GM13976 (cell line): Measurements from ENCODE around the gene LRRC32.

Experiments
- DNase-seq: peaks from one replicate; pipeline ENCODE4 v3.0.0; 2012; ENCODE audit warnings: low spot score
- in situ Hi-C: fragments of 300-500 bp; cut with MboI; formaldehyde crosslinking; loops from one replicate; pipeline ENCODE4 v1.12.0; 2022; ENCODE audit warnings: low sequenced_read_pairs, mixed read lengths, inconsistent platforms; ENCODE audit not compliant: unreplicated experiment
- TF ChIP-seq, protein P1 (sequence below): IDR thresholded peaks from 2 replicates; pipeline ENCODE4 v1.5.1; 2012; ENCODE audit warnings: borderline replicate concordance, mild to moderate bottlenecking; ENCODE audit not compliant: insufficient read depth; ENCODE audit errors: extremely low read depth, missing control alignments, control extremely low read depth

Gene LRRC32

DNA sequence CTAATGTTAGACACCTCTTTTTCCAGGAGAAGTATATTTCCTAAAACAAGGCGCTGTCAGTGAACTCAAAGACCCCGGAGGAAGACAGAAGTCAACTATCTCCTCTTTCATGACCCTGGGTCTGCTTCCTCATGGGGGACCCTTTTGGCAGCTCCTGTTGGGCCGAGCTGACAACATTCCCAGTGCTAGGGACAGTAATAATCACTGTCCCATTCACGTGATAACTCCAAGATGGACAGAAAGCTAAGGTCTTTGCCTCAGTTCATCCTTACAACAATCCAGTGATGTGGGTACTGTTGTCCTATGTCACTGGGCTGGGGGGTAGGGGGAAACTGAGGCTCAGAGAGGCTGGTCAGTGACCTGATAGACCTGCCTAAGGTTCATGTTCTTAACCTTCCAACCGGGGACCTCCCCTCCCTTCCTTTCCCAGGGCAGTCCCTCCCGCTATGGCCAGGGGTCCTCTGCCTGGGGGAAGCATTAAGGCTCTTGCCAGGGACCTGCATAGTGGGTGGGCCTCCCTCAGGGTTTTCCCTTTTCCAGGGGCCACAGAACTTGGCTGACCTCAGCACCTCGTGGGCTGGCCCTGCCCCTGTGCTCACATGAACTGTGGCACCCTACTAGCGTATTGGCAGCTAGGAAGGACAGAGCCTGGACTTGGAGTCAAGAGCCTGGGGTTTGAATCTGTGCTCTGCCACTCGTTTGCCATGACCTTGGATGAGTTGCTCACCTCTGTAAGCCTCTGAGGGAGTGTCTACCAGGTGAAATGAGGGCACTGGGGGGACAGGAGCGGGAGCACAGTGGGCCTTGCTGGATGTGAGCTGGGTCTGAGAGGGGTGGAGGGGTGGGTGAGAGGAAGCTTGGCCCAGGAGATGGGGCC is 53.6 kb downstream of the LRRC32 start:
- no peak for DNase-seq
- in situ Hi-C loops = no loop called here
- TF ChIP-seq, protein P1, sequence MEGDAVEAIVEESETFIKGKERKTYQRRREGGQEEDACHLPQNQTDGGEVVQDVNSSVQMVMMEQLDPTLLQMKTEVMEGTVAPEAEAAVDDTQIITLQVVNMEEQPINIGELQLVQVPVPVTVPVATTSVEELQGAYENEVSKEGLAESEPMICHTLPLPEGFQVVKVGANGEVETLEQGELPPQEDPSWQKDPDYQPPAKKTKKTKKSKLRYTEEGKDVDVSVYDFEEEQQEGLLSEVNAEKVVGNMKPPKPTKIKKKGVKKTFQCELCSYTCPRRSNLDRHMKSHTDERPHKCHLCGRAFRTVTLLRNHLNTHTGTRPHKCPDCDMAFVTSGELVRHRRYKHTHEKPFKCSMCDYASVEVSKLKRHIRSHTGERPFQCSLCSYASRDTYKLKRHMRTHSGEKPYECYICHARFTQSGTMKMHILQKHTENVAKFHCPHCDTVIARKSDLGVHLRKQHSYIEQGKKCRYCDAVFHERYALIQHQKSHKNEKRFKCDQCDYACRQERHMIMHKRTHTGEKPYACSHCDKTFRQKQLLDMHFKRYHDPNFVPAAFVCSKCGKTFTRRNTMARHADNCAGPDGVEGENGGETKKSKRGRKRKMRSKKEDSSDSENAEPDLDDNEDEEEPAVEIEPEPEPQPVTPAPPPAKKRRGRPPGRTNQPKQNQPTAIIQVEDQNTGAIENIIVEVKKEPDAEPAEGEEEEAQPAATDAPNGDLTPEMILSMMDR = no peak

DNA sequence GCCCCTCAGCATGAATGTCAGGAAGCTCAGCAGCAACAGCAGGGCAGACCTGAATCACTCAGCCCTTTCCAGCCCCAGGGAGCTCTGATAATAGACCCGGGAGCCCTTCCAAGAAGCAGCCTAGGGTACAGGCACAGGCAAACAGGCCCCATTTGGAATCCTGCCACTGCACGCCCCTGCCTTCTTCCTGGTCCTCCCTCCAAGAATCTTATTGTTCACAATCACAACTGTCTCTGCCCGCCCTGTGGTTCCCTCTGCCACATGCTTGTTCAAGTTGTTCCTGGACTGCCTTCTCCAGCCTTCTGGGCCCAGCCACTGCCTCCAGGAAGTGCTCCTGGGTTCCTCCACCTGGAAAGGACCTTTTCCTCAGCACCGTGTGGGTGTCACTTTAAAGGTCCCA is 54.6 kb downstream of the LRRC32 start:
- TF ChIP-seq, protein P1 = no peak
- no peak for DNase-seq
- in situ Hi-C loops = no loop called here

DNA sequence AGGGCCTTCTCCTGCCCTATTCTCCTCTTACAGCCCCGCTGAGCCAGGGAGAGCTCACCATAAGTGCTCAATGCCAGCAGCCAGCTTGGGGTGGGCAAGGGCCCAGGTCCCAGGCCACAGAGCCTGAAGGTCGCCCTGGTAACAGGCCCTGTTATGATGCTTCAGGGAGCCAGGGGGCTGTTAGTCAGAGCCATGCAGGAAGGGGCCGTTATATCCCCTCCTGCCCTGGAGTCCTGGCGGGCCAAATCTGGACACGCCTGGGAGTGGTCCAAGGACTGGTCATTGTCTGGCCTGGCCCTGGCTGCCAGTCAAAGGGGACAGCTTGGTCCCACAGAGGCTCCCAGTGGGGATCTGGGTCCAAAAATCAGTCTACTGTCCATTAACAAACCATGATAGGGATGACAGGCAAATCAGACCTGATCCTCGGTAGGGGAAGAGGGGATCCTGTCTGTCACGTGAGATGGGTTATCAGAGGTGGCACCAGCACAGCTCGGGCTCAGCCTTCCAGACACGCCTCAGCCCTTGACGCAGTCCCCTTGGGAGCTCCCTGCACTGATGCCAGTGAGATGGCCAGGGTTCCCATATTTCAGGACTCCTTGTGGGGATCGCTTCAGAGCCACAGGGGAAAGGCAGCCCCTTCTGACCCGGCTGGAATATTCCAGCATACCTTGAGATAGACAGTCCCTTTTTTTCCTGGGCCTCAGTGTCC is 55.9 kb downstream of the LRRC32 start:
- TF ChIP-seq, protein P1 = no peak
- in situ Hi-C loops = no loop called here
- no peak for DNase-seq

DNA sequence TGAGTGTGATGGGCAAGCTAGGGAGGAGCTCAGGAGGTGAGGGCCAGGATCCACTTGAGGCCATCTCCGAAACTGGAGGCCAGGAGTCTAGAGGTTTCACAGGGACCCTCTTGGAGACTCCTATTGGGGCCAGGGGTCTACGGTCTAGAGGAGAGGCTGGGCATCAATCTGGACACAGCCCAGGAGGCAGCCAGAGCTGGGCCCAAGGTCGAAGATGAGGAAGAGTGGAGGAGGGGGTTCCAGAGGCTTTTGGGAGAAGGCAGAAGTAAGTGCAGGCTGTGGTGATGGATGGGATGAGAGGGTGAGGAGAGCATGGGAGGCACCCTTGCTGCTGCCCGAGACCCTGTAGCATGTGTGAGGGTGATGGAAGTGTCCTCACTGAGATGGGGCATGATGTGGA is 56.6 kb downstream of the LRRC32 start:
- in situ Hi-C loops = no loop called here
- TF ChIP-seq, protein P1 = no peak
- no peak for DNase-seq

DNA sequence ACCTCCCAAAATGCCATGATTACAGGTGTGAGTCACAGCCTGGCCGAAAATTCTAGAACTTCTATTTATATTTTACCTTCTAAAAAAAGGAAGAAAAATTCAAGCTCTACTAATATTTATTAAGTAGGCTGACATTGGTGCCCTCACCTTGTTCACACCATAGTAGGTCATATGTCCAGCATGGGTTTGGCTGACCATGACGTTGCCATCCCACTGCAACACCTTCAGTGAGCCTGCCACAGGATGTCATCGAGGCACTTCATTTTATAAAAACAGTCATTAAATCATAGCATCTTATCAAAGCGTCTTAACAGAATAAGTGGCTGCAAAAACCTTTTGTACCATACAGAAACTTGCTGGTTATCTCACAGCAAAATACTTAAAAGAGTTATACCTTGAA is 58.3 kb downstream of the LRRC32 start:
- TF ChIP-seq, protein P1 = no peak
- in situ Hi-C loops = no loop called here
- DNase-seq = no peak

DNA sequence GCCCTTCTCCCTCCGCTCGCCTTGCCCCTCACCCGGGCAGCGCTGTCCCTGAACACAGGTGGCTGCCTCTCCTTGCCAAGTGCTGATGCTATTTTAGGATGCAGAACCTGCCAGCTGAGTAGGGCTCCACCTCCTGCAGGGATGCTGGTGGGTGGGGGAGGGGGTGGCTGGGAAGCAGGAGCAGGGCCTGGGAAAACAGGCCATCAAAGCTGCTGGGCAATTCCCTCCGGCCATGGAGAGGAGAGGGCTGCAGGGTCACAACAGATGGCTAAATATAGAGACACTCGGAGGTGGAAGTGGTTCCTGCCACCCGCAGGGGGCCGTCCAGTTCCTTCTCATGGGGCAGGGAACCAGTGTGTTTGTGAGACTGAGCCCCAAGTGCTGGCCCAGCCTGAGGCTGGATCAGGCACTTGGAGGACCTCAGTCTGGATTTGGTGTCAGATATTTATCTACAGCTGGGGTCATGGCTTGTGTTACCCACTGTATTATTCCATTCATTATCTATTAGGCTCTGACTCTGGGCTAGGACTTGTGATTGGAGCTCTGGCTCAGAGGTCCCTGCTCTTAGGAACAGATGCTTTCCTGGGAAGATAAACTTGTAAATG is 59.6 kb downstream of the LRRC32 start:
- DNase-seq = no peak
- in situ Hi-C loops = no loop called here
- TF ChIP-seq, protein P1 = no peak
